K562 (cell line): ENCODE data around the gene CYBRD1. TPM values are rescaled to one million over a fixed set of nuclear protein-coding genes. Genes with fewer than 3 reads are reported as not detected.

Experiments used
- BACH1 ChIP-seq: fragments of 200-800 bp; sonication (Bioruptor generic); IDR thresholded peaks from 2 replicates; pipeline ENCODE4 v1.6.1; 2016; ENCODE audit warnings: missing genetic modification characterization, missing compliant biosample characterization
- BMI1 ChIP-seq: fragments of 150-350 bp; IDR thresholded peaks from 2 replicates; pipeline ENCODE4 v1.6.1; 2014; ENCODE audit warnings: low read length
- BRF2 ChIP-seq: IDR thresholded peaks from 3 replicates; pipeline ENCODE4 v1.6.1; 2011; ENCODE audit warnings: borderline replicate concordance, mild to moderate bottlenecking; ENCODE audit not compliant: insufficient read length, insufficient read depth
- C11orf30 ChIP-seq: fragments of 450-650 bp; IDR thresholded peaks from 2 replicates; pipeline ENCODE4 v1.6.1; 2016; ENCODE audit warnings: low read depth, mild to moderate bottlenecking
- CBX1 ChIP-seq: sonication (generic); IDR thresholded peaks from 2 replicates; pipeline ENCODE4 v1.6.1; 2016; ENCODE audit warnings: antibody characterized with exemption, low read depth, mild to moderate bottlenecking
- EZH2 ChIP-seq: IDR thresholded peaks from 2 replicates; pipeline ENCODE4 v1.6.1; 2012; ENCODE audit warnings: low read depth, mild to moderate bottlenecking, inconsistent platforms, low read length, borderline replicate concordance
- HDAC2 ChIP-seq: fragments of 450-650 bp; IDR thresholded peaks from 2 replicates; pipeline ENCODE4 v1.6.1; 2016; ENCODE audit warnings: mild to moderate bottlenecking
- HDAC6 ChIP-seq: IDR thresholded peaks from 2 replicates; pipeline ENCODE4 v1.6.1; 2012; ENCODE audit warnings: low read depth, mild to moderate bottlenecking, control low read depth, inconsistent platforms, low read length, moderate library complexity
- HES1 ChIP-seq: fragments of 450-650 bp; IDR thresholded peaks from 2 replicates; pipeline ENCODE4 v1.6.1; 2016; ENCODE audit warnings: low read depth, mild to moderate bottlenecking, moderate library complexity
- HNRNPH1 ChIP-seq: fragments of 200-400 bp; formaldehyde crosslinking; optimal IDR thresholded peaks from 2 replicates; pipeline ENCODE3; 2017; ENCODE audit warnings: low read depth, mild to moderate bottlenecking, low read length, moderate library complexity
- KLF10 ChIP-seq: fragments of 250-450 bp; sonication (Bioruptor Pico); IDR thresholded peaks from 2 replicates; pipeline ENCODE4 v1.6.1; 2021; ENCODE audit warnings: matching md5 sums
- MNT ChIP-seq, 2 experiments: fragments of 450-650 bp; conservative IDR thresholded peaks; 2 replicates each; pipeline ENCODE4 v1.6.1; 2017; ENCODE audit warnings: mild to moderate bottlenecking in 2 of 2, moderate library complexity in 2 of 2
- NCOA6 ChIP-seq: fragments of 450-650 bp; IDR thresholded peaks from 2 replicates; pipeline ENCODE4 v1.6.1; 2017; ENCODE audit warnings: mild to moderate bottlenecking
- RFX5 ChIP-seq: IDR thresholded peaks from 2 replicates; pipeline ENCODE4 v1.6.1; 2011; ENCODE audit warnings: low read depth, mild to moderate bottlenecking, improper control_type of control experiment, low read length
- SOX6 ChIP-seq: fragments of 450-650 bp; IDR thresholded peaks from 2 replicates; pipeline ENCODE4 v1.6.1; 2014; ENCODE audit warnings: mild to moderate bottlenecking
- ZBTB1 ChIP-seq: sonication (generic); formaldehyde crosslinking; IDR thresholded peaks from 2 replicates; pipeline ENCODE4 v1.8.1; 2023; ENCODE audit warnings: missing genetic modification reagents, low read depth, mild to moderate bottlenecking, borderline replicate concordance
- ZNF134 ChIP-seq: fragments of 250-450 bp; sonication (Bioruptor Pico); conservative IDR thresholded peaks from 2 replicates; pipeline ENCODE4 v1.4.0; 2020
- ZNF197 ChIP-seq: fragments of 200-800 bp; sonication (Bioruptor generic); IDR thresholded peaks from 2 replicates; pipeline ENCODE4 v1.6.1; 2016; ENCODE audit warnings: low read depth, missing genetic modification characterization, missing compliant biosample characterization
- ZNF79 ChIP-seq: fragments of 250-450 bp; sonication (Bioruptor Pico); IDR thresholded peaks from 2 replicates; pipeline ENCODE4 v1.4.0; 2020; ENCODE audit warnings: low read depth, mild to moderate bottlenecking, moderate library complexity
- polyA plus RNA-seq, 8 experiments: library from polyadenylated mRNA; depleted of rRNA in 4 of 8; stranded (reverse) in 5 of 8; unstranded in 3 of 8; fragments of >200 nt; fragmentation: Nextera tagmentation in 2 of 8; fragmentation: Illumina TruSeq in 1 of 8; extraction: Ambion mirVana in 2 of 8; extraction: Trizol in 1 of 8; gene quantifications; 2 replicates each; pipeline versions ENCODE4 v1.2.1 to v1.2.3, GENCODE V29; 2011 to 2014; ENCODE audit warnings: inconsistent platforms in 1 of 8, missing spikeins in 1 of 8
- total RNA-seq, 7 experiments: library from RNA; depleted of rRNA in 6 of 7; stranded (reverse); fragments of >200 nt in 6 of 7; fragmentation: Illumina TruSeq in 2 of 7; extraction: Trizol in 2 of 7; gene quantifications; 2 replicates each; pipeline versions ENCODE4 v1.2.1 to v1.2.3, GENCODE V29; 2011 to 2021; ENCODE audit warnings: low replicate concordance in 1 of 7
- TF ChIP-seq, protein P1 (sequence below): fragments of 250-450 bp; sonication (Bioruptor Pico); IDR thresholded peaks from 2 replicates; pipeline ENCODE4 v1.5.0; 2020; ENCODE audit warnings: mild to moderate bottlenecking
- TF ChIP-seq, protein P2 (sequence below): sonication (generic); formaldehyde crosslinking; IDR thresholded peaks from 2 replicates; pipeline ENCODE4 v1.8.1; 2023; ENCODE audit warnings: missing genetic modification reagents, mild to moderate bottlenecking, borderline replicate concordance

CYBRD1 gene
- total and polyA plus RNA-seq, 9 of the 15 experiments (the other 6 are each of a cell fraction or from before 2014, with no cell fraction given): 9.6 to 22.4 (median 15.6) TPM

GRCh38 chr2:171529914-171530313, 7.6 kb downstream of the CYBRD1 start (continued):
- no peak for TF ChIP-seq BRF2
- TF ChIP-seq, protein P1, sequence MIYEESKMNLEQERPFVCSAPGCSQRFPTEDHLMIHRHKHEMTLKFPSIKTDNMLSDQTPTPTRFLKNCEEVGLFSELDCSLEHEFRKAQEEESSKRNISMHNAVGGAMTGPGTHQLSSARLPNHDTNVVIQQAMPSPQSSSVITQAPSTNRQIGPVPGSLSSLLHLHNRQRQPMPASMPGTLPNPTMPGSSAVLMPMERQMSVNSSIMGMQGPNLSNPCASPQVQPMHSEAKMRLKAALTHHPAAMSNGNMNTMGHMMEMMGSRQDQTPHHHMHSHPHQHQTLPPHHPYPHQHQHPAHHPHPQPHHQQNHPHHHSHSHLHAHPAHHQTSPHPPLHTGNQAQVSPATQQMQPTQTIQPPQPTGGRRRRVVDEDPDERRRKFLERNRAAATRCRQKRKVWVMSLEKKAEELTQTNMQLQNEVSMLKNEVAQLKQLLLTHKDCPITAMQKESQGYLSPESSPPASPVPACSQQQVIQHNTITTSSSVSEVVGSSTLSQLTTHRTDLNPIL (CRISPR knock-in tag): no peak
- TF ChIP-seq HES1: no peak
- TF ChIP-seq ZNF134: no peak
- TF ChIP-seq KLF10 (CRISPR knock-in tag): no peak
- no peak for TF ChIP-seq EZH2
- TF ChIP-seq BMI1: no peak
- no peak for TF ChIP-seq RFX5
- TF ChIP-seq HDAC6: no peak
- TF ChIP-seq C11orf30: no peak
- no peak for TF ChIP-seq MNT (conservative IDR thresholded peaks at IDR 0.05)
- TF ChIP-seq HNRNPH1: no peak
- TF ChIP-seq ZBTB1 (CRISPR knock-in tag): no peak
- peak; percentile 44; the same call in 1 of the 2 replicates for TF ChIP-seq HDAC2
- TF ChIP-seq, protein P2, sequence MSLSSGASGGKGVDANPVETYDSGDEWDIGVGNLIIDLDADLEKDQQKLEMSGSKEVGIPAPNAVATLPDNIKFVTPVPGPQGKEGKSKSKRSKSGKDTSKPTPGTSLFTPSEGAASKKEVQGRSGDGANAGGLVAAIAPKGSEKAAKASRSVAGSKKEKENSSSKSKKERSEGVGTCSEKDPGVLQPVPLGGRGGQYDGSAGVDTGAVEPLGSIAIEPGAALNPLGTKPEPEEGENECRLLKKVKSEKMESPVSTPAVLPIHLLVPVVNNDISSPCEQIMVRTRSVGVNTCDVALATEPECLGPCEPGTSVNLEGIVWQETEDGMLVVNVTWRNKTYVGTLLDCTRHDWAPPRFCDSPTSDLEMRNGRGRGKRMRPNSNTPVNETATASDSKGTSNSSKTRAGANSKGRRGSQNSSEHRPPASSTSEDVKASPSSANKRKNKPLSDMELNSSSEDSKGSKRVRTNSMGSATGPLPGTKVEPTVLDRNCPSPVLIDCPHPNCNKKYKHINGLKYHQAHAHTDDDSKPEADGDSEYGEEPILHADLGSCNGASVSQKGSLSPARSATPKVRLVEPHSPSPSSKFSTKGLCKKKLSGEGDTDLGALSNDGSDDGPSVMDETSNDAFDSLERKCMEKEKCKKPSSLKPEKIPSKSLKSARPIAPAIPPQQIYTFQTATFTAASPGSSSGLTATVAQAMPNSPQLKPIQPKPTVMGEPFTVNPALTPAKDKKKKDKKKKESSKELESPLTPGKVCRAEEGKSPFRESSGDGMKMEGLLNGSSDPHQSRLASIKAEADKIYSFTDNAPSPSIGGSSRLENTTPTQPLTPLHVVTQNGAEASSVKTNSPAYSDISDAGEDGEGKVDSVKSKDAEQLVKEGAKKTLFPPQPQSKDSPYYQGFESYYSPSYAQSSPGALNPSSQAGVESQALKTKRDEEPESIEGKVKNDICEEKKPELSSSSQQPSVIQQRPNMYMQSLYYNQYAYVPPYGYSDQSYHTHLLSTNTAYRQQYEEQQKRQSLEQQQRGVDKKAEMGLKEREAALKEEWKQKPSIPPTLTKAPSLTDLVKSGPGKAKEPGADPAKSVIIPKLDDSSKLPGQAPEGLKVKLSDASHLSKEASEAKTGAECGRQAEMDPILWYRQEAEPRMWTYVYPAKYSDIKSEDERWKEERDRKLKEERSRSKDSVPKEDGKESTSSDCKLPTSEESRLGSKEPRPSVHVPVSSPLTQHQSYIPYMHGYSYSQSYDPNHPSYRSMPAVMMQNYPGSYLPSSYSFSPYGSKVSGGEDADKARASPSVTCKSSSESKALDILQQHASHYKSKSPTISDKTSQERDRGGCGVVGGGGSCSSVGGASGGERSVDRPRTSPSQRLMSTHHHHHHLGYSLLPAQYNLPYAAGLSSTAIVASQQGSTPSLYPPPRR (CRISPR knock-in tag): no peak
- no peak for TF ChIP-seq SOX6
- no peak for TF ChIP-seq ZNF197
- TF ChIP-seq ZNF79 (CRISPR knock-in tag): no peak
- TF ChIP-seq BACH1: no peak
- no peak for TF ChIP-seq NCOA6
- TF ChIP-seq CBX1: peak; percentile 81; the same call in 1 of the 2 replicates
